GM21825 (cell line): ENCODE results near the gene ZFP36L2.
A peak's percentile ranks its signal among the peaks of the same experiment; 100 is the strongest.

Experiments used
- ATAC-seq: cut with Tn5 transposase; IDR thresholded peaks from one replicate; pipeline ENCODE4 v1.9.1; 2021; ENCODE audit warnings: mild to moderate bottlenecking, moderate library complexity; ENCODE audit not compliant: unreplicated experiment

The ZFP36L2 gene

GRCh38 chr2:43226558-43226954 lies at the start of gene ZFP36L2:
Gene ZFP36L2 (minus strand): TSS chr2:43226606. CDS start chr2:43226315, 291 bp downstream.
- ATAC-seq: peak; percentile 48

GRCh38 chr2:43274721-43275120 lies 48.3 kb upstream of the ZFP36L2 start:
- ATAC-seq: no peak

- ATAC-seq: no peak
Measured at GRCh38 chr2:43274055-43274454, 47.6 kb upstream of the ZFP36L2 start.

GRCh38 chr2:43273529-43273928 lies 47.1 kb upstream of the ZFP36L2 start:
- ATAC-seq: peak; percentile 62

GRCh38 chr2:43270930-43271615 lies 44.7 kb upstream of the ZFP36L2 start:
- ATAC-seq: no peak

GRCh38 chr2:43270461-43270860 lies 44.1 kb upstream of the ZFP36L2 start:
- no peak for ATAC-seq

- ATAC-seq: no peak
Measured at GRCh38 chr2:43269706-43270105, 43.3 kb upstream of the ZFP36L2 start.

GRCh38 chr2:43269074-43269572 lies 42.7 kb upstream of the ZFP36L2 start:
- ATAC-seq: no peak

GRCh38 chr2:43268066-43268953 lies 41.9 kb upstream of the ZFP36L2 start:
- ATAC-seq: no peak

- no peak for ATAC-seq
Measured at GRCh38 chr2:43267381-43267780, 41.0 kb upstream of the ZFP36L2 start.

GRCh38 chr2:43266711-43267111 lies 40.3 kb upstream of the ZFP36L2 start:
- no peak for ATAC-seq

GRCh38 chr2:43265421-43265820 lies 39.0 kb upstream of the ZFP36L2 start:
- no peak for ATAC-seq

GRCh38 chr2:43265001-43265400 lies 38.6 kb upstream of the ZFP36L2 start:
- ATAC-seq: no peak

- no peak for ATAC-seq
Measured at GRCh38 chr2:43262951-43263350, 36.5 kb upstream of the ZFP36L2 start.

GRCh38 chr2:43262239-43262638 lies 35.8 kb upstream of the ZFP36L2 start:
- ATAC-seq: no peak

- ATAC-seq: no peak
Measured at GRCh38 chr2:43259512-43259911, 33.1 kb upstream of the ZFP36L2 start.

- no peak for ATAC-seq
Measured at GRCh38 chr2:43258547-43259156, 32.2 kb upstream of the ZFP36L2 start.

GRCh38 chr2:43255296-43255910 lies 29.0 kb upstream of the ZFP36L2 start:
- ATAC-seq: no peak

GRCh38 chr2:43254331-43254730 lies 27.9 kb upstream of the ZFP36L2 start:
- ATAC-seq: no peak

- ATAC-seq: no peak
Measured at GRCh38 chr2:43251171-43251731, 24.8 kb upstream of the ZFP36L2 start.

- no peak for ATAC-seq
Measured at GRCh38 chr2:43250015-43250414, 23.6 kb upstream of the ZFP36L2 start.
